ENCODE results near the gene C1orf226. TPM values are rescaled to one million over a fixed set of nuclear protein-coding genes. Genes with fewer than 3 reads are reported as not detected.
A peak's percentile ranks its signal among the peaks of the same experiment; 100 is the strongest.
"Not testable (repeated sequence)": the region's sequence is repeated elsewhere in the genome, so short reads cannot be mapped to it uniquely, and the experiment has no call there.

The C1orf226 gene, protein sequence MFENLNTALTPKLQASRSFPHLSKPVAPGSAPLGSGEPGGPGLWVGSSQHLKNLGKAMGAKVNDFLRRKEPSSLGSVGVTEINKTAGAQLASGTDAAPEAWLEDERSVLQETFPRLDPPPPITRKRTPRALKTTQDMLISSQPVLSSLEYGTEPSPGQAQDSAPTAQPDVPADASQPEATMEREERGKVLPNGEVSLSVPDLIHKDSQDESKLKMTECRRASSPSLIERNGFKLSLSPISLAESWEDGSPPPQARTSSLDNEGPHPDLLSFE
- total RNA-seq (2014; rRNA removed) = 0.32 and 0.63 TPM in 2 replicates
- polyA plus RNA-seq (2012) = 0.21 TPM

- DNase-seq (ENCODE audit: low read depth) = no peak
These were observed at the start of gene C1orf226 for GRCh38 chr1:162381383-162381782. Gene C1orf226 (plus strand): TSS chr1:162381728. CDS start chr1:162381902, 174 bp downstream.

GRCh38 chr1:162333991-162334390 is 47.5 kb upstream of the C1orf226 start:
- DNase-seq (ENCODE audit: low read depth) = no peak

- DNase-seq (ENCODE audit: low read depth) = no peak
These were observed 46.4 kb upstream of the C1orf226 start for GRCh38 chr1:162335126-162335525.

DNA sequence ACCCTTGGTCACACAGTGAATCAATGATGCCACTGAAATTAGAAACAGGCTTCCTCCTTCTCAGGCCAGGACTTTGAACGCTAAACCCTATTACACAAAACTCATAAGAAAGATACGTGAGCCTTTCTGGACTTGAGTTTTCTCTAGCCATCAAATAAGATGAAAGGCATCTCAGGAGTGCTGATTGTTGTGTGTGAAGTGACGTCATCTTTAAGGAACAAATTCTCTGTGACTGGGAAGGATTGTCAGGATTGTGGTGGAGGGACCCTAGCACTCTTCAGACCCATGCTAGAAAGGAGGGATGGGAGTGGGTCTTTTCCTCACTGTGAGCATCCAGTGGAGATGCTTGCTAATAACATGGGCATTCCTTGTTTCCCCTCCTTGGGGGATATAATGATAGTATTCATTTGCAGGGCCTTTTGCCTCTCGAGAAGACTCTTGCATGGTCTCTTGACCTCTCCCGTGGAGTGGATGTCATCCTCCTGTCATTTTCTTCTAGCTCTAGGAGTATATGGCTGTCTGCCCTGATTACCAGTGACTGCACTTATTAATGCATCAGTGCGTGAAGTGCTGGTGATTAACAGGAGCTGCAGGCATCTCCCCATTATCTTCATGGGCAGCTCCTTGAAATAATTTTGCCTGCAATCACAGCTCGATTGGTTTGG is 44.8 kb upstream of the C1orf226 start:
- no peak for DNase-seq (ENCODE audit: low read depth)

DNA sequence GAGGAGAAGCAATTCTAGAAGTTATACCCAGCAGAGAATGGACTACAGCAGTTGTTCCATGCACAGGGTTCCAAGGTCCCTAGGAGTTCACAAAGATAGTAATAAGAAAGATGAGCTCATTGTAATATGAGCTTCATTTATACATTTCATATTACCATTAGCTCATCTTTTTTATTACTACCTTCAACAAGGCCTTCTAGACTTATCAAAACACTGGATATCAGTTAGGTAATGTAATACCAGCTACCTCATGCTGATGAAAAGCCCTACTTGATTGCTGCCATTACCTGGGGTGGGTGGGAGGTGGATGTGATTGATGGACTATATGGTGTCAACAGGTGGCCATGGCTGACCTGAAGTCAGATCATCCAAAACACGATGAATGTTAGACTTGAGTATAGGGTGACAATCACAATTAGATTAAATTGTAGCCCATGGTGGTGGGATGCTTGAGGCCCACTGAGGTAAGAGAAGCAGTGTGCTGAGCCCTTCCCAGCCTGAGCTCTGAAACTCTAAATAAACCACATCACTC is 39.0 kb upstream of the C1orf226 start:
- no peak for DNase-seq (ENCODE audit: low read depth)

- DNase-seq (ENCODE audit: low read depth) = no peak
These were observed 38.1 kb upstream of the C1orf226 start for GRCh38 chr1:162343470-162343869.

GRCh38 chr1:162347281-162347680 is 34.2 kb upstream of the C1orf226 start:
- no peak for DNase-seq (ENCODE audit: low read depth)

GRCh38 chr1:162349635-162350330 is 31.7 kb upstream of the C1orf226 start:
- DNase-seq (ENCODE audit: low read depth) = peak; percentile 57

- no peak for DNase-seq (ENCODE audit: low read depth)
These were observed 30.2 kb upstream of the C1orf226 start for GRCh38 chr1:162351246-162351842.

DNA sequence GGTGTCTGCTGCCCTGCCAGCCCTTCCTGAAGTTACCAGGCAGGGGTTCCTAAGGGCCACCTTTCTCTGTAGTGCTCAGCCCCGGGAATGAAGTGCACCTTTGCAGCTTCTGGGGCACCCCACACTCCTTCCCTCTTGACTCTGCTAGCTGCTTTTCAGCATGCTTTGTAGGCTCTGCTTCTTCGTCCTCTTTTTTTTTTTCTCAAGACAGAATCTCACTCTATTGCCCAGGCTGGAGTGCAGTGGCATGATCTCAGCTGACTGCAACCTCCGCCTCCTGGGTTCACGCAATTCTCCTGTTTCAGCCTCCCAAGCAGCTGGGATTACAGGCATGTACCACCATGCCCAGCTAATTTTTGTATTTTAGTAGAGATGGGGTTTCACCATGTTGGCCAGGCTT is 29.7 kb upstream of the C1orf226 start:
- not testable (repeated sequence) for DNase-seq (ENCODE audit: low read depth)

DNA sequence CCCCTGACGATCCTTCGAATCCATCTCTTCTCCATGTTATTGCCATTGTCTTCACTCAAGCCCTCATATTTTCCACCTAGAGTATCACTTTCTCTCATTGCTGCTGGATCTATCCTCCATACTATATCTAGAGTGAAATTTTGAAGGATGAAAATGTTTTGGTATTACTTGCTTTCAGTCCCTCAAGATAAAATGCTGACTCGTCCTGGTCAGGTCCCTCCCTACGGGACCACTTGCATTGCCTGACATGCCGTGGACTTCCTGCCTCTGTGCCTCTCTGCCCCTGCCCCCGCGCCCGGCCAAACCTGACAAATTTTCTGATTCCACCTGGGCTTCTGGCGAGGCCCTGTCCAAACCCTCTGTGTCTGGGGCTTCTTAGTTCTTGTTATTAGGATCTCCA is 28.4 kb upstream of the C1orf226 start:
- DNase-seq (ENCODE audit: low read depth) = no peak

DNA sequence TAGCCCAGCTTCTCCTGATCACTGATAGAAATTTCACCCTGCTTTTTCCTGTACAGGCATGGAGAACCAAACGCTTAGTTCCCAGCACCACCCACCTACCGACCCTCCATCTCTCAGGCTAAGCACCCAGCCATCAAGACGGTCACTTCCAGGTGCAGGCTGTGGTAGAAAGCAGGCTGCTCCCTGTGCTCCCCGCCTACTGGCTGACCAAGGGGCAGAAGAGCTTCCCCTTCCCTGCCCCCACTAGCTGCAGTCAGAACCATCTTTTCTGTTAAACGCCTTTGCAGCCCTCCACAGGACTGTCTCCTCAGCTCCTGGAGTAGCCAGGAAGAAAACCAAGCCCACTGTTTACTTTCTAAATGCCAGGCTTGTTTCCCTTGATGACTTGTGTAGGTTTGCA is 27.8 kb upstream of the C1orf226 start:
- no peak for DNase-seq (ENCODE audit: low read depth)

DNA sequence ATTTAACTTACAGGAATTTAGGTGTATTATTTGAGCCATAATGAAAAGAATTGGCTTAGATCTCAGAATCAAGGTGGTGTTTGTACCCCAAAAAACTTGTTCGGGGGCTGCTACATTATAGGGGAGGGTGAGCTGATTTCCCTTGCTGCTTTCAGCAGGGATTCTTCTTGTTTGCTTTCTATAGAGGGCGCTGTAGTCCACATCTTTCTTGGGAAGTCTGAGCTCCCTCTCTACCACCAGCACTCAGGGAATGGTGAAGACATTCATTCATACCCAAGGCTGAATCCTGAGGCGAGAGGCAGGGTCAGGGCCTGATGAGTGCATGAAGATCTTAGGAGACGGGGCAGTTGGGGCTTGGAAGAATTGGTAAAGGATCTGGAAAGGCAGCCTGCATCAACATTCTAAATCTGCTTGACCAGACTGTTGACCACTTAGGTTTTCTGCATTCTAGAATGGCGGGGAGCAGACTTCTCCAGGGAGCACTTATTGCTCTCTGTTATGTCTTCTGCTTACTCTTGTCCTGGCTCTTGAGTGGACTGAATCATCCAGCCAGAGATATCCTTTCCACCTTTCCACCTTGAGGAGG is 23.8 kb upstream of the C1orf226 start:
- DNase-seq (ENCODE audit: low read depth) = peak; percentile 70

DNA sequence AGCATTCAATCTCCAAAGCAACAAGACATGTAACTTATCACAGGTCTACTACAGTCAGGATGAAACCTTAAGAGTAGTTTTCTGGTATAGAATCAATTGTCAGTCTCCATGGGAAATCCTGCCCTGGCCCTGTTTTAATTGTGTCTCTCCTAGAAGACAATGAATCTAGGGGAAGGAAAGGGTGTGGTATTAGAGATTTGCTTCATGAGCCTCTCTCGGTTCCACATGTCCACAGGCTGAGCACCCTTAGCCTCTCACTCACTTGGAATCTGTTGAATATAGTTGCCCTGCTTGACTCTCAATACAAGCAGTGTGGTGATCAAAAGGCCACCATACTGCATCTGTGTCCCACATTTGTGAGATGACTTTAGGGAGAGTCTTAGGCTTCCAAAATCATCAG is 22.6 kb upstream of the C1orf226 start:
- DNase-seq (ENCODE audit: low read depth) = no peak

- DNase-seq (ENCODE audit: low read depth) = no peak
These were observed 21.8 kb upstream of the C1orf226 start for GRCh38 chr1:162359523-162360236.

DNA sequence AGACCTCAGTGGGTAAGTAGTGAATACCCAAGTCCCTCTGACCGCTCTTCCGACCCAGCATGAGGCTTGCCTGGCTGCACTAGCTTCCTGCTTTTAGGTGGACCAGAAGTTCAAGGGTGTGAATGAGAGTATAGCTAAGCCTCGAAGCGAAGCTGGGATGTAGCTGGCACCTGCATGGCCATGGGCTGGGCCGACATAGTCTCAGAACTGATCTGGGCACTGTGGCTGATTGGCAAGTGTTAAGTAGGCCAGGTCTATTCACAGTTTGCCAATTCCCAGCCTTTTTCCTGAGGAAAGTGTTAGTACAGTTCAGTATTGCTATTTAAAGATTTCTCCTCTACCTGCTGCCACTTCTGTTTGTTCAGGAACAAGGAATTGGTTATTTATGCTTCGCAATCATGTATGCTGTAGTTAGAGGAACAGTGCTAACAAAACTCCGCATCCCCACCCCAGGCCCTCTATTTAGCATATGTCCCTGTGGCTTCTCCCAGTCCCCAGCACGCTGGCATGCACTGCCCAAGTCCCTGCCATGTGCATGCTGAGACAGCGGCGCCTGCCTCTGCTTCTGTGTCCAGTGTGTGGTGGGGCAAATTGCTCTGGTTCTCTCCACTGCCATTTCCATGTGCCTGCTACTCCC is 21.2 kb upstream of the C1orf226 start:
- DNase-seq (ENCODE audit: low read depth) = no peak

DNA sequence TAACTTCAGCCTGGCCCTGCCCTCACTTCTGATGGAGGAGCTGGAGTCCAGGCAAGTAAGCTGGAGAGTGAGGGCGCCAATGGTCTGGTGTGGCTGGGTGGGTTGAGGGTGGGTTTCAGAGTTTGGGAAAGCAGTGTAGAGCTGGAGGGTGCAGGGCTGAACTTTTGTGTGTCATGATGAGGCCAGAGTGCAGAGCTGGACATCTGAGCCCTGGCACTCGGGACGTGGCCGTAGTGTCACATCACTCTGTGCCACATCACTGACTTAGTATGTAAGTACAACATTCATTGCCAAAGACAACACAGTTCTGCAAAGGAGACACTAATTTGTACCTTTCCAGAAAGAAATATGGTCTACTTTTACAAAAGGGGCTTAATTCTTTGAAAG is 20.7 kb upstream of the C1orf226 start:
- no peak for DNase-seq (ENCODE audit: low read depth)

GRCh38 chr1:162361349-162361748 is 20.2 kb upstream of the C1orf226 start:
- DNase-seq (ENCODE audit: low read depth) = peak; percentile 33

- DNase-seq (ENCODE audit: low read depth) = no peak
These were observed 17.7 kb upstream of the C1orf226 start for GRCh38 chr1:162363823-162364222.

DNA sequence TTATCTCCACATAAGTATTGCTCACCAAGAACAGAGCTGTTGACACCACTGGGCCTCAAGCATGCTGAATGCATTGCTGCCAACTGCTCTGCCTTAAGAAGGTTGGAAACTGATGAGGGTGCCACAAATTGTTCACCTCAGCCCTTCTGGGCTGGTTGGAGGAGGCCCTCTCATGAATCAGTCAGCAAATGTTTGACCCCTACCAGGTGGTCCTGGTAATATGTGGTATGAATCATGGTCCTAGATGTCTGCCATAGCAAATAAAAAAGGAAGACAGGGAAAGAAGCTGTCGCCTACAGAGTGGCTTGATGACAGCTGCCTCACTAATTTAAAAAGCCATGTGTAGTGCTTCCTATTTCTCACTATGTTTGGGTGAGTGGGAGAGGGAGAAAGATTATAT is 17.0 kb upstream of the C1orf226 start:
- peak; percentile 76 for DNase-seq (ENCODE audit: low read depth)
